ENCODE results near the gene PCYOX1L. TPM values are rescaled to one million over a fixed set of nuclear protein-coding genes. Genes with fewer than 3 reads are reported as not detected.

The PCYOX1L gene
- total RNA-seq, 1 experiment from 2014 or later = 15.9 TPM

GRCh38 chr5:149360272-149360671 lies 2.4 kb downstream of the PCYOX1L start:
- Histone ChIP-seq H3K4me1 (ENCODE audit: control insufficient read depth in 1 of 2, insufficient read depth in 2 of 2, low read length in 2 of 2) (peaks cover 7 to 18% of the 10 kb centered on the region in 2 experiments; a peak in 3 of 4 replicates), H4K20me1 (ENCODE audit: insufficient read depth) (no peaks in the 10 kb centered on the region), H3K4me3 (replicated peaks in 1 of 2; ENCODE audit: low read depth in 1 of 2, low read length in 2 of 2) (no peak overlapping the region), H3K27ac (ENCODE audit: low read depth, low read length) (no peak overlapping the region), H3K36me3 (ENCODE audit: control insufficient read depth in 1 of 2, insufficient read depth in 2 of 2, low read length in 2 of 2) (no peaks in the 10 kb centered on the region), H3K27me3 (ENCODE audit: insufficient read depth, low read length) (no peaks in the 10 kb centered on the region), H3K4me2 (ENCODE audit: low read length) (no peak overlapping the region), H3K9ac (ENCODE audit: low read length) (no peak overlapping the region), H3K9me2 (ENCODE audit: insufficient read depth) (no peaks in the 10 kb centered on the region), H3K9me3 (ENCODE audit: control insufficient read depth in 1 of 2, insufficient read depth in 1 of 2, low read depth in 1 of 2, low read length in 2 of 2) (no peaks in the 10 kb centered on the region), H3K79me2 (ENCODE audit: insufficient read depth, low read length) (peaks cover 5% of the 10 kb centered on the region; the same call in 1 of the 2 replicates), H2AFZ (ENCODE audit: low read depth, low read length, poor library complexity, severe bottlenecking) (no peak overlapping the region)
- no peak for TF ChIP-seq SRF (IDR thresholded peaks at IDR 0.05; ENCODE audit: low read depth)
- TF ChIP-seq ZBTB33 (IDR thresholded peaks at IDR 0.05; ENCODE audit: extremely low read depth, insufficient replicate concordance, low read length) = no peak
- no peak for TF ChIP-seq FOSL1 (IDR thresholded peaks at IDR 0.05; ENCODE audit: low read depth)
- ATAC-seq (no peak), DNase-seq (ENCODE audit: low read depth, low spot score) (no peak)
- intact Hi-C loops (cut with micrococcal nuclease) = no loop called here
- no TSS peak for BruUV-seq (replicated peaks)
- RAD21 ChIA-PET (ENCODE audit: low non-redundant PET in 1 of 2, low total read pairs in 2 of 2, uncharacterized antibody in 2 of 2, unreplicated experiment in 2 of 2) = no interaction called here
- POLR2A ChIA-PET = no interaction called here
- CTCF ChIA-PET = interaction anchor here (0.9 kb wide), 1 partner anchor 12 kb away, joined by 3 read pairs; no protein-coding TSS in a partner anchor

GRCh38 chr5:149362541-149362940 lies 4.7 kb downstream of the PCYOX1L start:
- Histone ChIP-seq H3K4me2 (ENCODE audit: low read length) (no peak overlapping the region), H3K9ac (ENCODE audit: low read length) (no peak overlapping the region), H3K79me2 (ENCODE audit: insufficient read depth, low read length) (peaks cover 5% of the 10 kb centered on the region; the same call in 1 of the 2 replicates), H3K4me3 (replicated peaks in 1 of 2; ENCODE audit: low read depth in 1 of 2, low read length in 2 of 2) (no peak overlapping the region), H3K27me3 (ENCODE audit: insufficient read depth, low read length) (no peaks in the 10 kb centered on the region), H3K4me1 (ENCODE audit: control insufficient read depth in 1 of 2, insufficient read depth in 2 of 2, low read length in 2 of 2) (peaks cover 0 to 16% of the 10 kb centered on the region in 2 experiments; a peak in 3 of 4 replicates), H2AFZ (ENCODE audit: low read depth, low read length, poor library complexity, severe bottlenecking) (no peak overlapping the region), H3K9me3 (ENCODE audit: control insufficient read depth in 1 of 2, insufficient read depth in 1 of 2, low read depth in 1 of 2, low read length in 2 of 2) (no peaks in the 10 kb centered on the region), H4K20me1 (ENCODE audit: insufficient read depth) (no peaks in the 10 kb centered on the region), H3K36me3 (ENCODE audit: control insufficient read depth in 1 of 2, insufficient read depth in 2 of 2, low read length in 2 of 2) (no peaks in the 10 kb centered on the region), H3K9me2 (ENCODE audit: insufficient read depth) (no peaks in the 10 kb centered on the region), H3K27ac (ENCODE audit: low read depth, low read length) (no peak overlapping the region)
- no peak for DNase-seq (ENCODE audit: low read depth, low spot score)
- ATAC-seq = no peak
- ChIA-PET CTCF (no interaction called here), RAD21 (ENCODE audit: low non-redundant PET in 1 of 2, low total read pairs in 2 of 2, uncharacterized antibody in 2 of 2, unreplicated experiment in 2 of 2) (no interaction called here), POLR2A (no interaction called here)
- BruUV-seq (replicated peaks) = no TSS peak
- intact Hi-C loops (cut with micrococcal nuclease) = no loop called here
- no peak for TF ChIP-seq REST (IDR thresholded peaks at IDR 0.05; ENCODE audit: low read depth)
- no peak for TF ChIP-seq YY1 (IDR thresholded peaks at IDR 0.05; ENCODE audit: extremely low read depth, insufficient replicate concordance, low read depth, low read length)
- TF ChIP-seq SRF (IDR thresholded peaks at IDR 0.05; ENCODE audit: low read depth) = no peak
- TF ChIP-seq CEBPB (IDR thresholded peaks at IDR 0.05; ENCODE audit: low read depth) = no peak
- TF ChIP-seq ATF3 (IDR thresholded peaks at IDR 0.05) = no peak
- no peak for TF ChIP-seq MAX (IDR thresholded peaks at IDR 0.05)
- no peak for TF ChIP-seq ZFX (IDR thresholded peaks at IDR 0.05)
- no peak for TF ChIP-seq CBX3 (IDR thresholded peaks at IDR 0.05; ENCODE audit: low read depth)
- no peak for TF ChIP-seq POLR2AphosphoS5 (IDR thresholded peaks at IDR 0.05; ENCODE audit: low read depth, low read length)
- TF ChIP-seq EZH2 (IDR thresholded peaks at IDR 0.05) = no peak
- TF ChIP-seq EZH2phosphoT487 (IDR thresholded peaks at IDR 0.05; ENCODE audit: borderline replicate concordance) = no peak
- TF ChIP-seq TCF7L2 (IDR thresholded peaks at IDR 0.05; ENCODE audit: borderline replicate concordance, extremely low read depth, insufficient read depth, insufficient read length) = no peak
